Subcutaneous abdominal adipose tissue (tissue), 5 donors: ENCODE data around the gene FKBP14.
A peak's percentile ranks its signal among the peaks of the same experiment; 100 is the strongest.

ENCODE experiments used
- H3K27ac ChIP-seq: one replicate; pipeline ENCODE4 v1.7.0; 2013; ENCODE audit warnings: low read depth, mild to moderate bottlenecking, inconsistent platforms, low read length, moderate library complexity
- H3K27me3 ChIP-seq, 5 donors: one replicate each; pipeline ENCODE4 v1.7.0; 2013; ENCODE audit warnings: low read length in 5 of 5, inconsistent platforms in 1 of 5; ENCODE audit not compliant: control insufficient read depth in 5 of 5, insufficient read depth in 4 of 5
- H3K36me3 ChIP-seq, 5 donors: one replicate each; pipeline ENCODE4 v1.7.0; 2013; ENCODE audit warnings: low read length in 5 of 5; ENCODE audit not compliant: control insufficient read depth in 5 of 5, insufficient read depth in 5 of 5
- H3K4me1 ChIP-seq, 5 donors: one replicate each; pipeline ENCODE4 v1.7.0; 2013; ENCODE audit warnings: low read length in 5 of 5, mild to moderate bottlenecking in 3 of 5, moderate library complexity in 1 of 5; ENCODE audit not compliant: control insufficient read depth in 5 of 5, insufficient read depth in 5 of 5
- H3K4me3 ChIP-seq, 5 donors: one replicate each; pipeline ENCODE4 v1.7.0; 2013; ENCODE audit warnings: low read length in 5 of 5, low read depth in 1 of 5
- H3K9ac ChIP-seq, 5 donors: one replicate each; pipeline ENCODE4 v1.7.0; 2013; ENCODE audit warnings: low read length in 5 of 5, mild to moderate bottlenecking in 4 of 5, moderate library complexity in 3 of 5
- H3K9me3 ChIP-seq, 5 donors: one replicate each; pipeline ENCODE4 v1.7.0; 2013; ENCODE audit warnings: low read length in 5 of 5; ENCODE audit not compliant: control insufficient read depth in 5 of 5
- donor health status: healthy.
- donor health status: healthy.
- donor health status: healthy.
- donor health status: healthy.
- donor health status: healthy.

FKBP14 gene

DNA sequence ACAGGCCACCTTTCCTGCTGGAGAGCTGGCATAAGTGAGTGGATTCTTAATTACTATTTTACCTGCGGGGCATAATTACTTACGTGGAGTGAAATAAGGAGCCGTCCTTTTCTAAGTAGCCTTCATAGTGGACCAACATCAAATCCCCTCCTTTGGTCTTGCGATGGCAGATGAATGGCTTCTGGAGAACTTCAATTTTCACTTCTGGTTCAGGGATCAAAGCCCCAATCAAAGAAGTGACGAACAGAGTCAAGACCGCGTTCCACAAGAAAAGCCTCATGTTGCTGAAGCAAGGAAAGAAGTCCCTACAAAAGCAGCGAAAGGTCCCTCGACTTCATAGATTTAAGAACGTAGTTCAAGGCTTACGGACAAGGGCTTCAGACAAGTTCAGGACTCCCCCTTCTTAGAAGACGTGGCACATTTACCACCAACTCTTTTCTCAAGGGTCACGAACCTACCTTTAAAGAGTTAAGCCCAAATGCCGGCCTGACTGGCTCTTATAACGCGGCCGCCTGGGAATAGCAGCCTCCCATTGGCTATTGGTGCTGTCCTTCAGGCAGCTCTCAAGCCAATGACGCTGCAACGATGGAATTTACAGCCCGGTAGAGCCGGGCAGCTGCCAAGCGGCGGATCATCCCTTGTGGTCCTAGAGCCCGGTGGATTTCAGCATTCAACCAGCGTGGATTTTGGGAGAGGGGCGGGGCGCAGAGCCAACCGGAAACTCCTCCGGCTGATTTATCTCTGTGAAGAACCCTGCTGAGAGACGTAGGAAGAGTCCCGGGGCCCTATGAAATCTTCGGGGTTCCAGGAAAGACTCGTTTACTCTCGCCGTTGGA is at the start of gene FKBP14:
TSS of gene FKBP14 (minus strand) at position 474 of the 836 bp plus-strand sequence. CDS start at position 280, 194 bp downstream.
- Histone ChIP-seq H3K27me3 (no peaks in the 10 kb centered on the region), H3K36me3 (no peaks in the 10 kb centered on the region), H3K4me3 (peak within 1 kb of the TSS; percentile 68 to 98 (median 91)), H3K4me1 (peaks cover 4 to 46% (median 43%) of the 10 kb centered on the region in 5 donors), H3K27ac (peak within 1 kb of the TSS; percentile 89), H3K9ac (peak within 1 kb of the TSS; percentile 66 to 95 (median 78)), H3K9me3 (no peaks in the 10 kb centered on the region)

- no peaks in the 10 kb centered on the region for H3K27me3 ChIP-seq
- H3K36me3 ChIP-seq: peaks cover 3 to 26% (median 12%) of the 10 kb centered on the region in 5 donors
- no peak overlapping the region for H3K4me3 ChIP-seq
- H3K9me3 ChIP-seq: no peaks in the 10 kb centered on the region
- no peak overlapping the region for H3K27ac ChIP-seq
- no peaks in the 10 kb centered on the region for H3K4me1 ChIP-seq
- no peak overlapping the region for H3K9ac ChIP-seq
These were observed 48.0 kb upstream of the FKBP14 start for GRCh38 chr7:30074422-30075030.

DNA sequence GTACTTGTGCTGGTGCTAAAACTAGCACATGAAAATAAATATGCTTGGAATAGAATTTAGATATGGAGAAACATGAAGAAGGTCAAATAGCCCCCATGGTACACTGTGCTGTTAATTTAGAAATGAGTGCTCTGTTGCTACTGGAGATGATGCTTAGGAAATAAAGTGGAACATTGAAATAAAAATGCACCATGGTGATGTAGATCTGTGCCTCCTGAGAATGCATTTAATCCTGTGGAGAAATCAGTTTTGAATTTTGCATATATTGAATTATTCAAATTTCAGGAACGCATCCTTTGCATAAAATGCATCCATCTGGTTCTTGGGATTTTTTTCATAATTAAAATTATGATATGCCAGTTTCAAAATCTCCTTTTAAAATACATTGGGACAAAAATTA is 46.2 kb upstream of the FKBP14 start:
- Histone ChIP-seq H3K4me1 (peaks cover 0 to 10% (median 3%) of the 10 kb centered on the region in 5 donors), H3K36me3 (peaks cover 0 to 12% (median 5%) of the 10 kb centered on the region in 5 donors), H3K9ac (no peak overlapping the region), H3K4me3 (no peak overlapping the region), H3K9me3 (no peaks in the 10 kb centered on the region), H3K27ac (no peak overlapping the region), H3K27me3 (no peaks in the 10 kb centered on the region)

DNA sequence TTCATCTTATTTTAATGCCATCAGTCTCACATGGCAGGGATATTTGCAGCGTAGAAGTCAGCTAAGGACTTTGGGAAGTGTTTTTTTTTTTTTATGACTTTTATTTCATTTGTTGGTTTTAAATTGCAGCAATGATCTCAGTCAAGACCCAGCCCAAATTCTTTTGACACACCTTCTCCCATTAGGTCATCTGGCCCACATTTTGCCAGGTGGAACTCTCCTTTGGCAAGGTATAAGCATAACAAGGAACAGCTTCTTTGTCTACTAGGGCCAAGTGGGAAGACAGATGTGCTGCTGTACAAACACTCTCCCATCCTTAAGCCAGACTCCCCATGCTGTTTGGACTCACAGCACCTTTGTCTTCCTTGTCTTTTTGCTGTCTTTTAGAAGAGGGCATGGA is 43.5 kb upstream of the FKBP14 start:
- peaks cover 0 to 11% (median 5%) of the 10 kb centered on the region in 5 donors for H3K4me1 ChIP-seq
- no peaks in the 10 kb centered on the region for H3K27me3 ChIP-seq
- no peak overlapping the region for H3K9ac ChIP-seq
- no peak overlapping the region for H3K4me3 ChIP-seq
- H3K9me3 ChIP-seq: no peaks in the 10 kb centered on the region
- H3K27ac ChIP-seq: no peak overlapping the region
- H3K36me3 ChIP-seq: peaks cover 0 to 25% (median 3%) of the 10 kb centered on the region in 5 donors

DNA sequence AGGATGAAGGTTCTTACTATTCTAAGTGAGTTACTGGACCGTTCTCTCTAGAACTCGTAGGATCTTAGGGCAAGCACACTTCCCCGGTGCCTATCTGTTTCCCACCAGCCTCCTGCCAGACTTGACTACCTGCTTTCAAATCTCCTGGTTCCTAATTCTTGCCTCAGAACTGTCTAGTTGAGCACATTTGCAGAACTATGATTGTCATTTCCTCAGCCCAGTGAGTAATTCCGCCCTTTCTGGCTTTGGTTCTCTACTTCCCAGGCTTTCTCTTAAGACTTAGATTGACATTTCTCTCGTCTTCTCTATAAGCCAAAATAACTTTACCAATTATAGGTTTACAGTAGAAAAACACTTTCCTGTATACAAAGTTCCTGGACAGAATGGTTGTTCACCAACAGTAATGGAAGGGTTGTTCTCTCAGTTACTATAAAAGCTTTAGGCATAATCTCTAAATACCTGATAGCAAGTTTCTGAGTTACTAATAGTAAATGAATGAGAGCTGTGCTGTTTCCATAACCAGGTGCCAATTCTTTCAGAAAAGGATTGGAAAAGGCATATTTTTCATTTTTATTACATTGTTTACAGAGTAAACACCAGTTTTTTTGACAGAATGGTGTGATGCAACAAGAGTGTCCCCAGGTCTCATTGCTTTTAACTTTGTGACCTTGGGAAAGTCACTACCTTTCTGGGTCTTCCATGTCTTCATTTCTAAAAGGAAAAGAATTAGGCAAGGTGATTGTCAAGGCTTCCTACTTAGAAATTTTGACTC is 42.8 kb upstream of the FKBP14 start:
- no peak overlapping the region for H3K27ac ChIP-seq
- peaks cover 0 to 33% (median 3%) of the 10 kb centered on the region in 5 donors for H3K36me3 ChIP-seq
- H3K9me3 ChIP-seq: no peaks in the 10 kb centered on the region
- H3K27me3 ChIP-seq: no peaks in the 10 kb centered on the region
- no peak overlapping the region for H3K9ac ChIP-seq
- H3K4me3 ChIP-seq: no peak overlapping the region
- peaks cover 0 to 11% (median 5%) of the 10 kb centered on the region in 5 donors for H3K4me1 ChIP-seq

- Histone ChIP-seq H3K4me1 (peaks cover 0 to 11% (median 5%) of the 10 kb centered on the region in 5 donors), H3K36me3 (peaks cover 0 to 41% (median 9%) of the 10 kb centered on the region in 5 donors), H3K27ac (peak overlapping the region; percentile 19), H3K4me3 (no peak overlapping the region), H3K9me3 (no peaks in the 10 kb centered on the region), H3K9ac (no peak overlapping the region), H3K27me3 (no peaks in the 10 kb centered on the region)
These were observed 41.6 kb upstream of the FKBP14 start for GRCh38 chr7:30068117-30068516.

GRCh38 chr7:30066687-30067086 is 40.2 kb upstream of the FKBP14 start:
- Histone ChIP-seq H3K4me3 (no peak overlapping the region), H3K9me3 (no peaks in the 10 kb centered on the region), H3K36me3 (peaks cover 0 to 41% (median 10%) of the 10 kb centered on the region in 5 donors), H3K27ac (no peak overlapping the region), H3K27me3 (no peaks in the 10 kb centered on the region), H3K4me1 (peaks cover 0 to 11% (median 5%) of the 10 kb centered on the region in 5 donors), H3K9ac (no peak overlapping the region)

DNA sequence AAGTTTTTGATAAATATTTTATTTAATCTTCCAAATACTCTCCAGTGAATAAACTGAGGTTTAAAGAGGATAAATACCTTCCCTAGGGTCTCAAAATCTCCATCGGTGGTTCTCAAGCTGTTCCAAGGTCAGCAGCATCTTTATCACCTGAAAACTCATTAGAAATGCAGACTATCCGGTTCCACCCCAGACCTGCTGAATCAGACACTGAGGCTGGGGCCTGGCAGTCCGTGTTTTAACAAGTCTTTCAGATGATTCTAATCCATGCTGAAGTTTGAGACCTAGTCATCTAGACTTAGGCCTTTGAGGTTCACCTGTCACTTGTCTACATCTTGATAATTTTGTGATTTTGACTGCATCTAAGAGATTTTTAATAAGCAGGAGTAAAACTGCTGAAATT is 39.2 kb upstream of the FKBP14 start:
- H3K9ac ChIP-seq: no peak overlapping the region
- H3K9me3 ChIP-seq: no peaks in the 10 kb centered on the region
- H3K27me3 ChIP-seq: no peaks in the 10 kb centered on the region
- peaks cover 3 to 36% (median 9%) of the 10 kb centered on the region in 5 donors for H3K36me3 ChIP-seq
- peaks cover 0 to 11% (median 5%) of the 10 kb centered on the region in 5 donors for H3K4me1 ChIP-seq
- no peak overlapping the region for H3K27ac ChIP-seq
- H3K4me3 ChIP-seq: no peak overlapping the region

GRCh38 chr7:30062587-30062986 is 36.1 kb upstream of the FKBP14 start:
- Histone ChIP-seq H3K4me1 (peaks cover 0 to 1% (median 0%) of the 10 kb centered on the region in 5 donors), H3K9ac (no peak overlapping the region), H3K9me3 (no peaks in the 10 kb centered on the region), H3K4me3 (no peak overlapping the region), H3K36me3 (peaks cover 3 to 35% (median 9%) of the 10 kb centered on the region in 5 donors), H3K27me3 (no peaks in the 10 kb centered on the region), H3K27ac (no peak overlapping the region)
